Thoracic aorta (tissue), 2 donors: ENCODE measurements around the gene PSENEN. TPM values are rescaled to one million over a fixed set of nuclear protein-coding genes. Genes with fewer than 3 reads are reported as not detected.

Source experiments
- ATAC-seq: fragments of 150-250 bp; one replicate; pipeline ENCODE4 v1.8.0; 2017; ENCODE audit warnings: low read depth; ENCODE audit not compliant: insufficient number of reproducible peaks, low FRiP score
- DNase-seq: peaks from one replicate; pipeline ENCODE4 v3.0.0-alpha.2; 2020; ENCODE audit warnings: low spot score
- H3K27ac ChIP-seq, 2 donors: fragments of 200-600 bp; sonication (generic); 1 replicate in 1 of 2; 2 replicates in 1 of 2; pipeline ENCODE4 v1.5.1; 2016; ENCODE audit warnings: mild to moderate bottlenecking in 2 of 2, moderate library complexity in 2 of 2
- H3K27me3 ChIP-seq: fragments of 200-600 bp; sonication (generic); replicated peaks from 2 replicates; pipeline ENCODE4 v1.6.0; 2016; ENCODE audit warnings: mild to moderate bottlenecking; ENCODE audit not compliant: insufficient read depth
- H3K36me3 ChIP-seq: fragments of 200-600 bp; sonication (generic); one replicate; pipeline ENCODE4 v1.5.1; 2016
- H3K4me1 ChIP-seq, 2 donors: fragments of 200-600 bp; sonication (generic); 1 replicate in 1 of 2; 2 replicates in 1 of 2; pipeline versions ENCODE4 v1.5.1 to v1.6.0; 2016; ENCODE audit warnings: low read depth in 2 of 2, mild to moderate bottlenecking in 1 of 2; ENCODE audit not compliant: control insufficient read depth in 1 of 2
- H3K4me3 ChIP-seq: fragments of 200-600 bp; sonication (generic); 2 replicates; pipeline ENCODE4 v1.5.1; 2016; ENCODE audit warnings: mild to moderate bottlenecking
- H3K9me3 ChIP-seq: fragments of 200-600 bp; sonication (generic); 2 replicates; pipeline ENCODE4 v1.5.1; 2016
- CTCF ChIP-seq: fragments of 200-600 bp; sonication (generic); IDR thresholded peaks from one replicate; pipeline ENCODE4 v1.5.1; 2019; ENCODE audit warnings: antibody characterized with exemption
- total RNA-seq, 2 donors: library from RNA; depleted of rRNA; stranded (reverse); fragments of >200 nt; gene quantifications; one replicate each; pipeline versions ENCODE4 v1.1.0 to v1.2.3, GENCODE V29; 2016

The PSENEN gene
- total RNA-seq, 2 donors from 2014 or later = 25.5 to 30.1 TPM

- H3K27ac ChIP-seq = no peak overlapping the region
- no peaks in the 10 kb centered on the region for H3K9me3 ChIP-seq
- H3K4me3 ChIP-seq = peak overlapping the region; percentile 94
- H3K36me3 ChIP-seq = no peaks in the 10 kb centered on the region
- no peak for TF ChIP-seq CTCF
- peaks cover 8 to 12% of the 10 kb centered on the region in 2 donors for H3K4me1 ChIP-seq
- ATAC-seq (no peak), DNase-seq (no peak)
- no peaks in the 10 kb centered on the region for H3K27me3 ChIP-seq
Observed at GRCh38 chr19:35774274-35775045, 29.0 kb downstream of the PSENEN start.

GRCh38 chr19:35775046-35775297 lies 29.5 kb downstream of the PSENEN start:
- no peak overlapping the region for H3K27ac ChIP-seq
- H3K9me3 ChIP-seq = no peaks in the 10 kb centered on the region
- TF ChIP-seq CTCF = no peak
- H3K27me3 ChIP-seq = no peaks in the 10 kb centered on the region
- ATAC-seq = no peak
- H3K4me3 ChIP-seq = peak overlapping the region; percentile 94
- H3K36me3 ChIP-seq = peaks cover under 1% of the 10 kb centered on the region
- no peak for DNase-seq
- H3K4me1 ChIP-seq = peaks cover 8 to 12% of the 10 kb centered on the region in 2 donors

GRCh38 chr19:35775298-35776101 lies 30.0 kb downstream of the PSENEN start, which contains the start of gene ARHGAP33:
Gene ARHGAP33 (plus strand): TSS chr19:35775564. CDS start chr19:35775659, 95 bp downstream.
- Histone ChIP-seq H3K27me3 (no peaks in the 10 kb centered on the region), H3K9me3 (no peaks in the 10 kb centered on the region), H3K27ac (no peak within 1 kb of the TSS), H3K36me3 (peaks cover 5% of the 10 kb centered on the region), H3K4me3 (peak within 1 kb of the TSS; percentile 94), H3K4me1 (peaks cover 8 to 12% of the 10 kb centered on the region in 2 donors)
- ATAC-seq = peak; percentile 82
- no peak for TF ChIP-seq CTCF
- DNase-seq = peak; percentile 98

GRCh38 chr19:35776102-35776788 lies 30.8 kb downstream of the PSENEN start:
- no peaks in the 10 kb centered on the region for H3K9me3 ChIP-seq
- H3K27ac ChIP-seq = no peak overlapping the region
- H3K27me3 ChIP-seq = no peaks in the 10 kb centered on the region
- DNase-seq = no peak
- no peak for TF ChIP-seq CTCF
- H3K36me3 ChIP-seq = peaks cover 7% of the 10 kb centered on the region
- H3K4me3 ChIP-seq = peak overlapping the region; percentile 94
- ATAC-seq = no peak
- H3K4me1 ChIP-seq = peaks cover 8 to 12% of the 10 kb centered on the region in 2 donors
